GM12878 (cell line): ENCODE measurements around the gene CHD9.

Experiments
- CEBPB ChIP-seq, 2 experiments: fragments of 150-350 bp in 1 of 2; IDR thresholded peaks; 2 replicates each; pipeline ENCODE4 v1.6.1; 2012 to 2014; ENCODE audit warnings: low read depth in 2 of 2, low read length in 2 of 2, borderline replicate concordance in 1 of 2, inconsistent platforms in 1 of 2
- CHD2 ChIP-seq: IDR thresholded peaks from 2 replicates; pipeline ENCODE4 v1.6.1; 2011; ENCODE audit warnings: low read depth, low read length, improper control_type of control experiment, borderline replicate concordance
- PAX5 ChIP-seq: IDR thresholded peaks from 2 replicates; pipeline ENCODE4 v1.6.1; 2011; ENCODE audit warnings: low read depth, low read length, borderline replicate concordance
- SIN3A ChIP-seq: IDR thresholded peaks from 2 replicates; pipeline ENCODE4 v1.6.1; 2012; ENCODE audit warnings: low read depth, low read length, improper control_type of control experiment
- SP1 ChIP-seq: IDR thresholded peaks from one replicate; pipeline ENCODE4 v1.6.1; 2011; ENCODE audit warnings: low read depth, low read length
- TF ChIP-seq, protein P1 (sequence below), 3 experiments: IDR thresholded peaks in 2 of 3; conservative IDR thresholded peaks in 1 of 3; 2 replicates each; pipeline ENCODE4 v1.5.1; 2011; ENCODE audit warnings: low read depth in 3 of 3, low read length in 3 of 3, mild to moderate bottlenecking in 3 of 3, control low read depth in 2 of 3, moderate library complexity in 2 of 3, inconsistent platforms in 1 of 3, mixed read lengths in 1 of 3; ENCODE audit not compliant: control insufficient read depth in 2 of 3, insufficient read depth in 1 of 3; ENCODE audit errors: extremely low read depth in 1 of 3

GRCh38 chr16:53130159-53131049 lies 75.6 kb downstream of the CHD9 start:
- TF ChIP-seq PAX5 (no peak), CHD2 (peak; percentile 65), SIN3A (no peak), CEBPB (IDR thresholded peaks at IDR 0.05; ENCODE audit: borderline replicate concordance in 1 of 2, low read depth in 2 of 2, low read length in 2 of 2) (no peak), SP1 (peak; percentile 76)
- TF ChIP-seq, protein P1, sequence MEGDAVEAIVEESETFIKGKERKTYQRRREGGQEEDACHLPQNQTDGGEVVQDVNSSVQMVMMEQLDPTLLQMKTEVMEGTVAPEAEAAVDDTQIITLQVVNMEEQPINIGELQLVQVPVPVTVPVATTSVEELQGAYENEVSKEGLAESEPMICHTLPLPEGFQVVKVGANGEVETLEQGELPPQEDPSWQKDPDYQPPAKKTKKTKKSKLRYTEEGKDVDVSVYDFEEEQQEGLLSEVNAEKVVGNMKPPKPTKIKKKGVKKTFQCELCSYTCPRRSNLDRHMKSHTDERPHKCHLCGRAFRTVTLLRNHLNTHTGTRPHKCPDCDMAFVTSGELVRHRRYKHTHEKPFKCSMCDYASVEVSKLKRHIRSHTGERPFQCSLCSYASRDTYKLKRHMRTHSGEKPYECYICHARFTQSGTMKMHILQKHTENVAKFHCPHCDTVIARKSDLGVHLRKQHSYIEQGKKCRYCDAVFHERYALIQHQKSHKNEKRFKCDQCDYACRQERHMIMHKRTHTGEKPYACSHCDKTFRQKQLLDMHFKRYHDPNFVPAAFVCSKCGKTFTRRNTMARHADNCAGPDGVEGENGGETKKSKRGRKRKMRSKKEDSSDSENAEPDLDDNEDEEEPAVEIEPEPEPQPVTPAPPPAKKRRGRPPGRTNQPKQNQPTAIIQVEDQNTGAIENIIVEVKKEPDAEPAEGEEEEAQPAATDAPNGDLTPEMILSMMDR (IDR thresholded peaks at IDR 0.05 in 2 of 3, conservative IDR thresholded peaks at IDR 0.05 in 1 of 3; ENCODE audit: control insufficient read depth in 2 of 3, extremely low read depth in 1 of 3, insufficient read depth in 1 of 3, low read depth in 3 of 3, low read length in 3 of 3): peak; percentile 47 to 81 (median 58); a peak in 5 of 6 replicates
